Measurements from ENCODE around the gene SEPTIN5. TPM values are rescaled to one million over a fixed set of nuclear protein-coding genes. Genes with fewer than 3 reads are reported as not detected.

SEPTIN5 gene
- total RNA-seq, 1 donor from 2014 or later = 32.0 TPM

DNA sequence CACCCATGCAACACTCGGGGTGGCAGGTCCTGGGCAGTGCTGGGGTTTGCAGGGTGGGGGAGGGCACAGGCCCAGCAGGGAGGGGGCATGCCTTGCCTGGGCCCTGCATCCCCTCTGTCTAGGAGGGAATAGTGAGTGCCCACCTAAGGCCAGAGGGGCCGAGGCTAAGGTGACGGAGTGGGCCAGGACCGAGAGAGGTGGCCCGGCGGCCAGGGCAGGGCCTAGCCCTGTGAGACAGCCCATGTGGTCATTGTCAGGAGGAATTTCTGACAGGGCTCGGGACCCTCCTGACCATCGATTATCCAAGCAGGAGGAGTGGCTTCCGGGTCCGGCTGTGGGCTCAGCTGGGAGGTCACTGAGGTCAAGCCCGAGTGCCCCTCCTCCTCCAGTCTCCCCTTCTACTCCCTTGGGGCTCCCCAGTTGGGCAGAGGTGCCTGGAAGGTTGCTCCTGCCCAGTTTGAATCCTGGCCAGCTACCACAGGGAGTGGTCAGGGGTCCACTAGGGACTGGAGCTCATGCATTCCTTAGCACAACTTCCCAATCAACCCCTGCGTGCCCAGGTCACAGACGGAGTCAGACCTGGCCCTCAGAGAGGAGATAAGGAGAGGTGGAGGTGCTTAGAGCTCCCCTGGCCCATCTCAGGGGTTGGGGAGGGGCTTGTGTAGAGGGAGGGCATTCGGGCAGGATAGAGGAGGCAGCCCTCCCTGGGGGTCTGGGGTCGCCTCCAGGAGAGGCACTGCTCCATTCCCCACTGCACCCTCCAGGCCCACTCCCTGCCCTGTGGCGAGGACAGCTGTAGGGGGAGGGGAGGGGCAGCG, 23.8 kb downstream of the SEPTIN5 start:
- TF ChIP-seq, protein P1, sequence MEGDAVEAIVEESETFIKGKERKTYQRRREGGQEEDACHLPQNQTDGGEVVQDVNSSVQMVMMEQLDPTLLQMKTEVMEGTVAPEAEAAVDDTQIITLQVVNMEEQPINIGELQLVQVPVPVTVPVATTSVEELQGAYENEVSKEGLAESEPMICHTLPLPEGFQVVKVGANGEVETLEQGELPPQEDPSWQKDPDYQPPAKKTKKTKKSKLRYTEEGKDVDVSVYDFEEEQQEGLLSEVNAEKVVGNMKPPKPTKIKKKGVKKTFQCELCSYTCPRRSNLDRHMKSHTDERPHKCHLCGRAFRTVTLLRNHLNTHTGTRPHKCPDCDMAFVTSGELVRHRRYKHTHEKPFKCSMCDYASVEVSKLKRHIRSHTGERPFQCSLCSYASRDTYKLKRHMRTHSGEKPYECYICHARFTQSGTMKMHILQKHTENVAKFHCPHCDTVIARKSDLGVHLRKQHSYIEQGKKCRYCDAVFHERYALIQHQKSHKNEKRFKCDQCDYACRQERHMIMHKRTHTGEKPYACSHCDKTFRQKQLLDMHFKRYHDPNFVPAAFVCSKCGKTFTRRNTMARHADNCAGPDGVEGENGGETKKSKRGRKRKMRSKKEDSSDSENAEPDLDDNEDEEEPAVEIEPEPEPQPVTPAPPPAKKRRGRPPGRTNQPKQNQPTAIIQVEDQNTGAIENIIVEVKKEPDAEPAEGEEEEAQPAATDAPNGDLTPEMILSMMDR (IDR thresholded peaks at IDR 0.05; ENCODE audit: unreplicated experiment) = no peak
- DNase-seq (ENCODE audit: low spot score, unreplicated experiment) = no peak
- peaks cover 6% of the 10 kb centered on the region for H3K27me3 Mint-ChIP-seq

DNA sequence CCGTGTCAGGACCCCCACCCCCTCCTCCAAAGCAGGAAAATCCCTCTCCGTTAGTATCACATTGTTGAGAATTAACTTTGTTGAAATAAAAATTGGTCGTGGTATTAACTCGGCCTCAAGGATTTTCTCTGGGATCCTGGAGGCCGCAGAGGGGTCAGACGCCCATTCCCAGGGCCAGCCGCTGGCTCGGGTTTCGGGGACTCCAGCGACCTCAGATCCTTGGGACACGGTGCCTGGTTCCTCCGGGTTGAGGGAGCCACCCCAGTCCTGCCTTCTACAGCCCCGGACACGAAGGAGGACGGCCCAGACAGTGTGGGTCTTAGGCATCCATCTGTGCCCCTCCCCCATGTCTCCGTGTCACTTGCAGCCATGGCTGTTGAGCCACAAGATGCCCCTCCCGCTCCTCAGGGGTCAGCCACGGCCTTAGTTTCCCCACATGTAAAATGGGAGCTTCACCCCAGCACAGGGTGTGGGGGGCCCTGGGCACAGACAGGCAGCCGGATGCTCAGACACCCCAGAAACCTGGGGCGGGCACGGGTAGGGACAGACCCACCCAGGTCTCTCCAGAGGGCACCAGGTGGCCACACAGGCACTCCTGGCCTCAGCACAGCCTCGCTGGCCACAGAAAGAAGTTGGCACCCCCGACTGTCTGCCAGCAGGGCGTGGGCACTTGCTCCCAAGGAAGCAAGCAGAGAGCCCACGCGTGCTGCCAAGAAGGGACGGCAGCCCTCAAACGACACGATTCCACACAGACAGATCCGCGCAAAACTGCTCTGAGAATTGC, 24.6 kb downstream of the SEPTIN5 start:
- peaks cover 3% of the 10 kb centered on the region for H3K27me3 Mint-ChIP-seq
- DNase-seq (ENCODE audit: low spot score, unreplicated experiment) = no peak
- TF ChIP-seq, protein P1 (IDR thresholded peaks at IDR 0.05; ENCODE audit: unreplicated experiment) = no peak
- no peaks in the 10 kb centered on the region for H3K36me3 Mint-ChIP-seq (ENCODE audit: insufficient read depth)
- no peak overlapping the region for H3K4me3 Mint-ChIP-seq (ENCODE audit: low read depth)
- no peaks in the 10 kb centered on the region for H3K9me3 Mint-ChIP-seq (ENCODE audit: low read depth)
- H3K4me1 Mint-ChIP-seq (ENCODE audit: low read depth) = peaks cover 16% of the 10 kb centered on the region
- H3K27ac Mint-ChIP-seq = no peak overlapping the region

More for the DNA sequence above, 23.8 kb downstream of the SEPTIN5 start:
- Mint-ChIP-seq H3K4me3 (ENCODE audit: low read depth) (no peak overlapping the region), H3K36me3 (ENCODE audit: insufficient read depth) (no peaks in the 10 kb centered on the region), H3K9me3 (ENCODE audit: low read depth) (no peaks in the 10 kb centered on the region), H3K27ac (no peak overlapping the region), H3K4me1 (ENCODE audit: low read depth) (peaks cover 16% of the 10 kb centered on the region)

DNA sequence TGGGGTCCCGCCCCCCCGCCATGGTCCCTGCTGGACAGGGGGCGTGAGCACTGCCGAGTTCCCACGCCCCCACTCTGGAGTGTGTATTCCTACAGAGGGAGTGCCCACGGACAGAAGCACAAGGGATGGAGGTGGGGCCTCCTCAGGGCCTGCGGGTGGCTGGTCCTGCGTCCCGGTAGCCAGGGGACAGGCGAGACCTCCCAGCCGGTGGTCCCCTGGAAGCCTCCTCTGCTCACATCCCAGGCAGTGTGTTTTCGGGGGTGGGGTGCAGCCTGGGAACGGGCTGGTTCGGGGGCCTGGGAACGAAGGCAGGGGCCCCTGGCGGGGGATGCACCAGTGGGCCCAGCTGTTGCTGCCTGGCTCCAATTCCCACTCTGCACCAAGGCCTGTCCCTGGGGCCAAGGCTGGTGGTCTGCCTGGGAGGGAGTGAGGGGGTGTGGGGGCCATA, 25.2 kb downstream of the SEPTIN5 start:
- H3K4me1 Mint-ChIP-seq (ENCODE audit: low read depth) = peaks cover 16% of the 10 kb centered on the region
- no peak overlapping the region for H3K27ac Mint-ChIP-seq
- H3K9me3 Mint-ChIP-seq (ENCODE audit: low read depth) = no peaks in the 10 kb centered on the region
- no peak for DNase-seq (ENCODE audit: low spot score, unreplicated experiment)
- TF ChIP-seq, protein P1 (IDR thresholded peaks at IDR 0.05; ENCODE audit: unreplicated experiment) = no peak
- no peaks in the 10 kb centered on the region for H3K36me3 Mint-ChIP-seq (ENCODE audit: insufficient read depth)
- no peak overlapping the region for H3K4me3 Mint-ChIP-seq (ENCODE audit: low read depth)
- no peaks in the 10 kb centered on the region for H3K27me3 Mint-ChIP-seq

DNA sequence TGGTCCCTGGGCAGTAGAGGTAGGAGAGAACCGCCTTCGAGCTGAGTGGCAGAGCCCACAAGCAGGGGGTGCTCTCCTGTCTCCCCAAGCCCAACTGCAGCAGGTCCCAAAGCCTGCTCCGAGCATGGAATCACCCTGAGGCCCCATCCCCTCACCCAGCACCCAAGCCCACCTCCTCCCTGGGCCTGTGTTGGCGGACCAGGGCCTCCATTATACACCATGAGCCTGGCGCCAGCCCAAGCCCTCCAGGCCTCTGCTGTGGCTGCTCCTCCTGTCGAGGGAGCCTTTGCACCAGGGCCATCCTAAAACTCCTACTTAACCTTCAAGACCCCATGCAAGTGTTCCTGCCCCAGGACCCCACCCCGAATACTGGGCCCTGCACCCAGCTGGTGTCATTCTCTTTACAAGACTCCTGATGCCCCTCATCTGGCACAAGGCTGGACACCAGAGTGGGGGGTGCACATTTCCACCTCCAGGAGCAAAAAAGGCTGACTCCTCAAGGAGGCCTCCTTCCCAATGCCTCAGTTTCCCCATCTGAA, 25.7 kb downstream of the SEPTIN5 start:
- peaks cover 16% of the 10 kb centered on the region for H3K4me1 Mint-ChIP-seq (ENCODE audit: low read depth)
- H3K36me3 Mint-ChIP-seq (ENCODE audit: insufficient read depth) = no peaks in the 10 kb centered on the region
- H3K27me3 Mint-ChIP-seq = no peaks in the 10 kb centered on the region
- DNase-seq (ENCODE audit: low spot score, unreplicated experiment) = no peak
- no peaks in the 10 kb centered on the region for H3K9me3 Mint-ChIP-seq (ENCODE audit: low read depth)
- TF ChIP-seq, protein P1 (IDR thresholded peaks at IDR 0.05; ENCODE audit: unreplicated experiment) = no peak
- no peak overlapping the region for H3K27ac Mint-ChIP-seq
- H3K4me3 Mint-ChIP-seq (ENCODE audit: low read depth) = no peak overlapping the region

DNA sequence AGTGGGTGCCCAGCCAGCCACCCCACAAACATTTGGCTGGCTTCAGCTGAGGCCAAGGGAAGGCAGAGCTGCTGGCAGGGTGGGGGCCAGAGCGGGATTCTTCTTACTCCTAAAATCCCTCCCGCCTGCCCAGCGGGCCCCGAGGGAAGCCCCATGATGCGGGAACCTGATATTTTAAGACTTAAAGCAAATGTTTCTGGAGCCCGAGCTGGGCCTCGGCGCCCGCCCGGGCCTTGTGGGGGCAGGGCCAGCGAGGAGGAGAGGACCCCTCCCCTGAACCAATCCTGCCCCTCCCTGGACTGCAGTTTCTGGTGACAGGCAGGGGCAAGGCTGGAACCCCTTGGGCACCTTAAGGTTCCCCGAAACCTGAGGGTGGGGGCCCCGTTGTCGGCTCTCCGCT, 26.3 kb downstream of the SEPTIN5 start:
- Mint-ChIP-seq H3K4me3 (ENCODE audit: low read depth) (no peak overlapping the region), H3K27ac (no peak overlapping the region), H3K4me1 (ENCODE audit: low read depth) (peaks cover 16% of the 10 kb centered on the region), H3K9me3 (ENCODE audit: low read depth) (no peaks in the 10 kb centered on the region), H3K27me3 (no peaks in the 10 kb centered on the region), H3K36me3 (ENCODE audit: insufficient read depth) (no peaks in the 10 kb centered on the region)
- no peak for DNase-seq (ENCODE audit: low spot score, unreplicated experiment)
- TF ChIP-seq, protein P1 (IDR thresholded peaks at IDR 0.05; ENCODE audit: unreplicated experiment) = no peak

Measured in progenitor cell of endocrine pancreas (in vitro differentiated cells).